ENCODE data around the gene LBHD2. TPM values are rescaled to one million over a fixed set of nuclear protein-coding genes. Genes with fewer than 3 reads are reported as not detected.

Gene LBHD2
- polyA plus RNA-seq, 1 of the 3 experiments (the other 2 are of a cell fraction) = not detected

GRCh38 chr14:103129301-103130016 lies 45.4 kb downstream of the LBHD2 start:
- CTCF ChIA-PET = interaction anchor here (1.2 to 8.9 kb wide), 4 partner anchors 12 to 163 kb away, joined by 3 to 132 read pairs (median 13); no protein-coding TSS in a partner anchor
- Histone ChIP-seq H3K9me2 (no peaks in the 10 kb centered on the region), H2AFZ (ENCODE audit: low read depth) (no peak overlapping the region), H3K27ac (ENCODE audit: low read depth in 2 of 2, low read length in 1 of 2) (peak overlapping the region in 1 of 2 experiments; percentile 22; a peak in 1 of 4 replicates), H3F3A (replicated peaks; ENCODE audit: insufficient read depth) (peaks cover 7% of the 10 kb centered on the region), H3K4me1 (ENCODE audit: control insufficient read depth in 1 of 2, insufficient read depth in 2 of 2, low read depth in 1 of 2, low read length in 1 of 2) (peaks cover 32 to 51% of the 10 kb centered on the region in 2 experiments; a peak in 3 of 4 replicates), H3K36me3 (replicated peaks in 1 of 2; ENCODE audit: control insufficient read depth in 1 of 2, insufficient read depth in 2 of 2, low read length in 1 of 2) (no peaks in the 10 kb centered on the region), H3K9ac (no peak overlapping the region), H3K4me2 (peak overlapping the region; percentile 78), H4K20me1 (ENCODE audit: insufficient read depth) (no peaks in the 10 kb centered on the region), H3K9me3 (no peaks in the 10 kb centered on the region), H3K79me2 (ENCODE audit: insufficient read depth) (no peaks in the 10 kb centered on the region), H3K27me3 (ENCODE audit: insufficient read depth) (no peaks in the 10 kb centered on the region), H3K4me3 (ENCODE audit: low read depth in 2 of 2, low read length in 1 of 2) (no peak overlapping the region)
- peak; percentile 41 for DNase-seq
- WGBS (ENCODE audit: low lambda C conversion rate) = 86% methylated on average over 8 of the region's 12 CpGs
- peak; percentile 35; the same call in 1 of the 2 replicates for TF ChIP-seq TCF12 (IDR thresholded peaks at IDR 0.05)
- no peak for TF ChIP-seq FOXJ3 (CRISPR knock-in tag; IDR thresholded peaks at IDR 0.05)
- peak; percentile 28; the same call in 1 of the 2 replicates for TF ChIP-seq NFIC (IDR thresholded peaks at IDR 0.05; ENCODE audit: borderline replicate concordance)
- POLR2A ChIA-PET = no interaction called here

GRCh38 chr14:103130017-103130764 lies 46.2 kb downstream of the LBHD2 start:
- POLR2A ChIA-PET = no interaction called here

More at GRCh38 chr14:103130017-103130764, 46.2 kb downstream of the LBHD2 start:
- CTCF ChIA-PET = interaction anchor here (0.7 to 8.9 kb wide), 7 partner anchors 12 to 261 kb away, joined by 3 to 132 read pairs (median 3); no protein-coding TSS in a partner anchor
- H2AFZ ChIP-seq (ENCODE audit: low read depth) = no peak overlapping the region
- peak overlapping the region; percentile 17 to 44; a peak in 2 of 4 replicates for H3K4me3 ChIP-seq (ENCODE audit: low read depth in 2 of 2, low read length in 1 of 2)
- H3K27me3 ChIP-seq (ENCODE audit: insufficient read depth) = no peaks in the 10 kb centered on the region
- peak; percentile 39 for DNase-seq
- no peaks in the 10 kb centered on the region for H4K20me1 ChIP-seq (ENCODE audit: insufficient read depth)
- H3K27ac ChIP-seq (ENCODE audit: low read depth in 2 of 2, low read length in 1 of 2) = peak overlapping the region; percentile 69 to 79
- no peaks in the 10 kb centered on the region for H3K36me3 ChIP-seq (replicated peaks in 1 of 2; ENCODE audit: control insufficient read depth in 1 of 2, insufficient read depth in 2 of 2, low read length in 1 of 2)
- peak overlapping the region; percentile 78 for H3K4me2 ChIP-seq
- no peaks in the 10 kb centered on the region for H3K9me3 ChIP-seq
- peaks cover 7% of the 10 kb centered on the region for H3F3A ChIP-seq (replicated peaks; ENCODE audit: insufficient read depth)
- TF ChIP-seq USF1 (IDR thresholded peaks at IDR 0.05; ENCODE audit: borderline replicate concordance, low read depth) = no peak
- TF ChIP-seq REST (IDR thresholded peaks at IDR 0.05; ENCODE audit: low read depth, low read length) = no peak
- TF ChIP-seq FOXM1 (IDR thresholded peaks at IDR 0.05; ENCODE audit: low read depth) = no peak
- no peak for TF ChIP-seq CTCF (IDR thresholded peaks at IDR 0.05)
- TF ChIP-seq FOSL2 (IDR thresholded peaks at IDR 0.05; ENCODE audit: borderline replicate concordance, low read depth) = no peak
- TF ChIP-seq SMC3 (IDR thresholded peaks at IDR 0.05; ENCODE audit: low read depth, low read length) = no peak
- no peak for TF ChIP-seq POLR2AphosphoS5 (IDR thresholded peaks at IDR 0.05; ENCODE audit: low read depth, low read length)
- no peak for TF ChIP-seq RXRA (IDR thresholded peaks at IDR 0.05; ENCODE audit: borderline replicate concordance, low read depth)
- no peak for TF ChIP-seq TCF12 (IDR thresholded peaks at IDR 0.05)
- TF ChIP-seq RFX5 (IDR thresholded peaks at IDR 0.05; ENCODE audit: low read length) = no peak
- TF ChIP-seq MEF2A (IDR thresholded peaks at IDR 0.05; ENCODE audit: borderline replicate concordance, low read depth) = no peak
- no peak for TF ChIP-seq YY1 (IDR thresholded peaks at IDR 0.05; ENCODE audit: low read depth)
- no peak for TF ChIP-seq ELF1 (IDR thresholded peaks at IDR 0.05)
- TF ChIP-seq CHD2 (IDR thresholded peaks at IDR 0.05; ENCODE audit: low read length, partially characterized antibody) = no peak
- TF ChIP-seq SIN3A (IDR thresholded peaks at IDR 0.05; ENCODE audit: borderline replicate concordance, low read depth, low read length) = no peak
- TF ChIP-seq TAF1 (IDR thresholded peaks at IDR 0.05; ENCODE audit: borderline replicate concordance, low read depth, low read length) = no peak
- no peak for TF ChIP-seq RAD21 (IDR thresholded peaks at IDR 0.05; ENCODE audit: low read length)
- 93% methylated on average over 16 of the region's 26 CpGs for WGBS (ENCODE audit: low lambda C conversion rate)
- no peaks in the 10 kb centered on the region for H3K9me2 ChIP-seq
- H3K9ac ChIP-seq = no peak overlapping the region
- H3K4me1 ChIP-seq (ENCODE audit: control insufficient read depth in 1 of 2, insufficient read depth in 2 of 2, low read depth in 1 of 2, low read length in 1 of 2) = peaks cover 32 to 51% of the 10 kb centered on the region in 2 experiments; a peak in 3 of 4 replicates
- H3K79me2 ChIP-seq (ENCODE audit: insufficient read depth) = no peaks in the 10 kb centered on the region
